ENCODE data around the gene PLEKHA4. TPM values are rescaled to one million over a fixed set of nuclear protein-coding genes. Genes with fewer than 3 reads are reported as not detected.

Gene PLEKHA4
- total and polyA plus RNA-seq, 2 of the 13 experiments (the other 11 are each of a cell fraction or from before 2014, with no cell fraction given) = 4.8 to 6.0 TPM

- TF ChIP-seq KLF16 (CRISPR knock-in tag; IDR thresholded peaks at IDR 0.05) = no peak
- TF ChIP-seq SNAPC2 (CRISPR knock-in tag; IDR thresholded peaks at IDR 0.05) = no peak
- no peak for TF ChIP-seq JARID2 (CRISPR knock-in tag; IDR thresholded peaks at IDR 0.05; ENCODE audit: insufficient replicate concordance)
- TF ChIP-seq CSRNP1 (CRISPR knock-in tag; IDR thresholded peaks at IDR 0.05) = no peak
- TF ChIP-seq ZNF567 (CRISPR knock-in tag; IDR thresholded peaks at IDR 0.05; ENCODE audit: borderline replicate concordance) = no peak
- TF ChIP-seq ZMAT3 (CRISPR knock-in tag; conservative IDR thresholded peaks at IDR 0.05) = no peak
- no peak for TF ChIP-seq ZNF510 (CRISPR knock-in tag; IDR thresholded peaks at IDR 0.05; ENCODE audit: low read depth)
- TF ChIP-seq, protein P1, sequence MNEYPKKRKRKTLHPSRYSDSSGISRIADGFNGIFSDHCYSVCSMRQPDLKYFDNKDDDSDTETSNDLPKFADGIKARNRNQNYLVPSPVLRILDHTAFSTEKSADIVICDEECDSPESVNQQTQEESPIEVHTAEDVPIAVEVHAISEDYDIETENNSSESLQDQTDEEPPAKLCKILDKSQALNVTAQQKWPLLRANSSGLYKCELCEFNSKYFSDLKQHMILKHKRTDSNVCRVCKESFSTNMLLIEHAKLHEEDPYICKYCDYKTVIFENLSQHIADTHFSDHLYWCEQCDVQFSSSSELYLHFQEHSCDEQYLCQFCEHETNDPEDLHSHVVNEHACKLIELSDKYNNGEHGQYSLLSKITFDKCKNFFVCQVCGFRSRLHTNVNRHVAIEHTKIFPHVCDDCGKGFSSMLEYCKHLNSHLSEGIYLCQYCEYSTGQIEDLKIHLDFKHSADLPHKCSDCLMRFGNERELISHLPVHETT (CRISPR knock-in tag; conservative IDR thresholded peaks at IDR 0.05) = no peak
- no peak for TF ChIP-seq NFKB2 (CRISPR knock-in tag; IDR thresholded peaks at IDR 0.05; ENCODE audit: borderline replicate concordance)
- TF ChIP-seq YY1 (IDR thresholded peaks at IDR 0.05; ENCODE audit: insufficient read depth, insufficient replicate concordance, low read depth, low read length) = no peak
- Histone ChIP-seq H3K27ac (ENCODE audit: extremely low read length, insufficient read depth, low read length) (no peak overlapping the region), H2AFZ (ENCODE audit: low read length) (no peak overlapping the region), H3K4me2 (ENCODE audit: low read depth, low read length) (no peak overlapping the region), H3K79me2 (ENCODE audit: insufficient read depth, low read length) (no peaks in the 10 kb centered on the region), H3K36me3 (replicated peaks in 1 of 2; ENCODE audit: control insufficient read depth in 1 of 2, insufficient read depth in 2 of 2, low read length in 2 of 2) (peaks cover 0 to 2% of the 10 kb centered on the region in 2 experiments; a peak in 1 of 5 replicates), H3K4me1 (ENCODE audit: insufficient read depth, low read length) (0 out of 2 replicates have a peak, but pooled peaks cover 5% of the 10 kb centered on the region), H3K9me3 (ENCODE audit: low read length) (no peaks in the 10 kb centered on the region), H3K27me3 (ENCODE audit: control insufficient read depth in 1 of 2, insufficient read depth in 2 of 2, low read length in 2 of 2) (no peaks in the 10 kb centered on the region), H4K20me1 (ENCODE audit: insufficient read depth, low read length) (no peaks in the 10 kb centered on the region), H3K9ac (ENCODE audit: insufficient read depth, low read depth, low read length) (no peak overlapping the region), H3K4me3 (replicated peaks in 1 of 3; ENCODE audit: insufficient read depth in 1 of 3, low read depth in 2 of 3, low read length in 3 of 3) (no peak overlapping the region)
- intact Hi-C loops (cut with micrococcal nuclease; ENCODE audit: unreplicated experiment) (no loop called here), in situ Hi-C loops (cut with HindIII; ENCODE audit: extremely low pct_ligation_motif_present, low pct_unique_long_range_greater_than_20kb) (loop anchor here (10.0 kb wide), 1 partner anchor 155 kb away; the partner anchor contains the start of gene NTN5)
- 96% methylated on average over 9 of the region's 9 CpGs for WGBS (ENCODE audit: low lambda C conversion rate)
- BruUV-seq (replicated peaks) = no TSS peak
- FAIRE-seq = no peak
- ATAC-seq = no peak
- ChIA-PET POLR2A (interaction anchor here (1.1 kb wide), 1 partner anchor 42 kb away, joined by 3 read pairs; the partner anchor contains the start of gene PPP1R15A), CTCF (ENCODE audit: low intra/inter-chr PET ratio, low total read pairs) (no interaction called here)
- DNase-seq (ENCODE audit: low spot score) = no peak
Measured at GRCh38 chr19:48830088-48830487, 38.3 kb downstream of the PLEKHA4 start.
